Measurements from ENCODE around the gene MANSC4.

Gene MANSC4

DNA sequence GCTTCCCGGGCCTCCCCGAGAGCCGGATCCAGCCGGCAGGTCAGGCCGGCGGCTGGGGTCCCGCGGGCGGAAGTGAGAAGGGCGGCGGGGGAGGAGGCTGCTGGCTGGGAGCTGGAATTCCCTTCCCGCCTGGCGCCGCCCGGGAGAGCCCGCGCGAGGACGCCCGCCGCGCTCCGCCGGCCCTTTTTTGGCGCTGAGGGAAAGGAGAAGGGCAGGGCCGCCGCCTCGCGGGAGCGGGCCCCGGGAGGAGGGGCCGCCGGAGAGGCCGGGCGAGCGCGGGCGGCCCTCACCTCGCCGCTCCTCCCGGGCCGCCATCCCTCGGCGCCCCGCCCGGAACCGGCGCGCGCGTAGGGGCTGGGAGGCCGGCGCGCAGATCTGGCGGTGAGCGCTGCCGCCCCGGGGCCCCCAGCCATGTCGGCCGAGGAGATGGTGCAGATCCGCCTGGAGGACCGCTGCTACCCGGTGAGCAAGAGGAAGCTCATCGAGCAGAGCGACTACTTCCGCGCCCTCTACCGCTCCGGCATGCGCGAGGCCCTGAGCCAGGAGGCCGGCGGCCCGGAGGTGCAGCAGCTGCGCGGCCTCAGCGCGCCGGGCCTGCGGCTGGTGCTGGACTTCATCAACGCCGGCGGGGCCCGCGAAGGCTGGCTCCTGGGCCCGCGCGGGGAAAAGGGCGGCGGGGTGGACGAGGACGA, at the start of gene MANSC4, which contains the start of gene KLHL42:
Gene MANSC4 (minus strand): TSS at position 317 of the 692 bp plus-strand sequence. CDS start 8,960 bp downstream, outside the sequence.
Gene KLHL42 (plus strand): TSS at position 314 of the 692 bp plus-strand sequence. CDS start 98 bp downstream, at position 412.
- TF ChIP-seq, protein P1, sequence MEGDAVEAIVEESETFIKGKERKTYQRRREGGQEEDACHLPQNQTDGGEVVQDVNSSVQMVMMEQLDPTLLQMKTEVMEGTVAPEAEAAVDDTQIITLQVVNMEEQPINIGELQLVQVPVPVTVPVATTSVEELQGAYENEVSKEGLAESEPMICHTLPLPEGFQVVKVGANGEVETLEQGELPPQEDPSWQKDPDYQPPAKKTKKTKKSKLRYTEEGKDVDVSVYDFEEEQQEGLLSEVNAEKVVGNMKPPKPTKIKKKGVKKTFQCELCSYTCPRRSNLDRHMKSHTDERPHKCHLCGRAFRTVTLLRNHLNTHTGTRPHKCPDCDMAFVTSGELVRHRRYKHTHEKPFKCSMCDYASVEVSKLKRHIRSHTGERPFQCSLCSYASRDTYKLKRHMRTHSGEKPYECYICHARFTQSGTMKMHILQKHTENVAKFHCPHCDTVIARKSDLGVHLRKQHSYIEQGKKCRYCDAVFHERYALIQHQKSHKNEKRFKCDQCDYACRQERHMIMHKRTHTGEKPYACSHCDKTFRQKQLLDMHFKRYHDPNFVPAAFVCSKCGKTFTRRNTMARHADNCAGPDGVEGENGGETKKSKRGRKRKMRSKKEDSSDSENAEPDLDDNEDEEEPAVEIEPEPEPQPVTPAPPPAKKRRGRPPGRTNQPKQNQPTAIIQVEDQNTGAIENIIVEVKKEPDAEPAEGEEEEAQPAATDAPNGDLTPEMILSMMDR (IDR thresholded peaks at IDR 0.05), result no peak
- no peaks in the 10 kb centered on the region for H3K9me3 ChIP-seq
- H3K27me3 ChIP-seq, result no peaks in the 10 kb centered on the region
- peak within 1 kb of the TSS; percentile 61 to 65 for H3K4me3 ChIP-seq (ENCODE audit: low read depth in 1 of 2, low read length in 1 of 2)
- peak within 1 kb of the TSS; percentile 75 for H3K27ac ChIP-seq
- peaks cover 15% of the 10 kb centered on the region in 2 experiments for H3K4me1 ChIP-seq (ENCODE audit: control insufficient read depth in 1 of 2, insufficient read depth in 1 of 2, low read depth in 1 of 2, low read length in 1 of 2)
- no peaks in the 10 kb centered on the region for H3K36me3 ChIP-seq

DNA sequence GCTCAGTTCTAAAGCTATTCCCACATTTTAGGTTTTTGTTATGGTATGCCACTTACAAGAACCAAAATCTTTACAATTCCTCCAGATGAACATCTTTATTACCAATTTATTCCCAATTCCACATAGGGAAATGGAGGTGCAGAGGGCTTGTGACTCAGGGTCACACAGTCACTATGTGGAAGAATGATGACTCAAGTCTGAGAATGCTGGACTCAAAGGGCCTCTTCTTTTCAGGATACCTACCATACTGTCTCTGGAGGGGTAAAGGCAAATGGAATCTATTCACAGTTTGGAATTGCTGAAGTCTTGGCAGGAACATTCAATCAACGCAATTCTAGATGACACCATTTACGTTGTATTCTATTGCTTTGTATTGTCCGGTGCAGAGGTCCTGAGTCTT, 48.2 kb upstream of the MANSC4 start:
- Histone ChIP-seq H3K9me3 (no peaks in the 10 kb centered on the region), H3K27me3 (peaks cover 10% of the 10 kb centered on the region), H3K27ac (no peak overlapping the region), H3K36me3 (no peaks in the 10 kb centered on the region), H3K4me3 (ENCODE audit: low read depth in 1 of 2, low read length in 1 of 2) (no peak overlapping the region), H3K4me1 (ENCODE audit: control insufficient read depth in 1 of 2, insufficient read depth in 1 of 2, low read depth in 1 of 2, low read length in 1 of 2) (no peaks in the 10 kb centered on the region)
- TF ChIP-seq, protein P1 (IDR thresholded peaks at IDR 0.05), result no peak

DNA sequence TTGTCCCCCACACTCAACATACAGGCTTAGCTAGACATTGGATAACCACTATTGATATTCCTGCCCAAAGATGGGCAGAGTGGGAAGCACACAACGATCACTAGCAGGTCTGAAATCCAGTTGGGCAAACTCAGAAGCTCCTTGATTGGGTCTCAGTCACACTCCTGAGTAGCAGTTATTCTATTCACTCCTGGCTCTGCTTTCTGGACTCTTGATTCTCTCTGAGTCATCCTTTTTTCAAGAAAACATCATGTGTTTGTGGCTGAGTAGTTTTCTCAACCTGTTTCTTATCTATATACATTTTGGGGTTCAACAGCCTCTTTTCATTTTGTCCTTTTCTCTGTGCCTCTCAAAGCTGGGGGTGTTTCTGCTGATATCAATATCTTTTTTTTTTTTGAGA, 46.0 kb upstream of the MANSC4 start:
- Histone ChIP-seq H3K27ac (no peak overlapping the region), H3K36me3 (no peaks in the 10 kb centered on the region), H3K4me3 (ENCODE audit: low read depth in 1 of 2, low read length in 1 of 2) (no peak overlapping the region), H3K27me3 (peaks cover 10% of the 10 kb centered on the region), H3K4me1 (ENCODE audit: control insufficient read depth in 1 of 2, insufficient read depth in 1 of 2, low read depth in 1 of 2, low read length in 1 of 2) (peaks cover 7 to 14% of the 10 kb centered on the region in 2 experiments), H3K9me3 (no peaks in the 10 kb centered on the region)
- TF ChIP-seq, protein P1 (IDR thresholded peaks at IDR 0.05), result no peak

GRCh38 chr12:27824126-27824842, 44.2 kb upstream of the MANSC4 start:
- Histone ChIP-seq H3K4me1 (ENCODE audit: control insufficient read depth in 1 of 2, insufficient read depth in 1 of 2, low read depth in 1 of 2, low read length in 1 of 2) (peaks cover 7 to 14% of the 10 kb centered on the region in 2 experiments), H3K4me3 (ENCODE audit: low read depth in 1 of 2, low read length in 1 of 2) (no peak overlapping the region), H3K9me3 (no peaks in the 10 kb centered on the region), H3K27me3 (peaks cover 10% of the 10 kb centered on the region), H3K27ac (no peak overlapping the region), H3K36me3 (no peaks in the 10 kb centered on the region)
- TF ChIP-seq, protein P1 (IDR thresholded peaks at IDR 0.05), result no peak

DNA sequence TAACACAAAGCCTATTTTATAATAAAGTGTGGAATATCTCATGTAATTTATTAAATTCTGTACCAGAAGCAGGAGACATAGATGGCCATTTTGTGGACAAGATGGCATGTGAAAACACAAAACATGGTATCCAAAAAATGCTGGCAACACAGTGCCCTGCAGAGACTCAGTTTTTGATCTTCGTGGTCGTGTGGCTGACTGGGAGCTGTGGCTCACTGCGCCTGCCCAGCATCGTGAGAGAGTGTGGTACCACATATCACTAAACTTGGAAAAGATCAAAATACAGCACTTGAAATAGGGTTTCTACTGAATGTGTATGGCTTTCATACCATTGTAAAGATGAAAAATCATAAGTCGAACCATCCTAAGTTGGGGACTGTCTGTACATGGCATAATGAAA, 43.0 kb upstream of the MANSC4 start:
- peaks cover 10% of the 10 kb centered on the region for H3K27me3 ChIP-seq
- no peaks in the 10 kb centered on the region for H3K9me3 ChIP-seq
- no peak overlapping the region for H3K27ac ChIP-seq
- peaks cover 7 to 14% of the 10 kb centered on the region in 2 experiments for H3K4me1 ChIP-seq (ENCODE audit: control insufficient read depth in 1 of 2, insufficient read depth in 1 of 2, low read depth in 1 of 2, low read length in 1 of 2)
- no peak overlapping the region for H3K4me3 ChIP-seq (ENCODE audit: low read depth in 1 of 2, low read length in 1 of 2)
- H3K36me3 ChIP-seq, result no peaks in the 10 kb centered on the region
- TF ChIP-seq, protein P1 (IDR thresholded peaks at IDR 0.05), result no peak
